OCI-LY7 (cell line): ENCODE measurements around the gene IL17D. TPM values are rescaled to one million over a fixed set of nuclear protein-coding genes. Genes with fewer than 3 reads are reported as not detected.

Experiments used
- Bru-seq: library from RNA; stranded (reverse); fragments of 400-500 nt; gene quantifications from one replicate; lab custom pipeline; 2021; lab: Mats Ljungman, UMichigan
- BruChase-seq, 2 experiments: library from RNA; stranded (reverse); fragments of 400-500 nt; gene quantifications; one replicate each; lab custom pipeline; 2021; lab: Mats Ljungman, UMichigan
- BruUV-seq: library from RNA; stranded (reverse); fragments of 400-500 nt; replicated peaks from 2 replicates; lab custom pipeline; 2021; lab: Mats Ljungman, UMichigan
- CTCF ChIA-PET: fragments of 300-600 bp; sonication (Branson Sonifier 250); formaldehyde crosslinking; loops from one replicate; lab custom pipeline; 2022; ENCODE audit warnings: antibody characterized with exemption; ENCODE audit not compliant: unreplicated experiment; lab: Charles Lee
- POLR2A ChIA-PET: fragments of 300-600 bp; sonication (Branson Sonifier 250); formaldehyde crosslinking; loops from one replicate; lab custom pipeline; 2022; ENCODE audit warnings: antibody characterized with exemption; lab: Charles Lee
- DNase-seq: peaks from one replicate; pipeline ENCODE4 v3.0.0-alpha.2; 2015; ENCODE audit warnings: low spot score
- H2AFZ ChIP-seq: fragments of 200-600 bp; sonication (generic), shearing (Covaris generic); 2 replicates; pipeline ENCODE4 v1.6.1; 2014; ENCODE audit warnings: mild to moderate bottlenecking, antibody characterized with exemption, low read length, moderate library complexity
- H3K27ac ChIP-seq: fragments of 200-600 bp; sonication (generic); 2 replicates; pipeline ENCODE4 v1.5.1; 2014; ENCODE audit warnings: mixed run types, low read depth, mild to moderate bottlenecking, moderate library complexity, low read length, inconsistent platforms; ENCODE audit not compliant: poor library complexity, severe bottlenecking
- H3K36me3 ChIP-seq: fragments of 200-600 bp; sonication (generic); 2 replicates; pipeline ENCODE4 v1.6.1; 2014; ENCODE audit warnings: mild to moderate bottlenecking, antibody characterized with exemption, low read length, moderate library complexity, mixed read lengths; ENCODE audit not compliant: insufficient read depth
- H3K4me1 ChIP-seq: fragments of 200-600 bp; sonication (generic); 2 replicates; pipeline ENCODE4 v1.5.1; 2014; ENCODE audit warnings: mild to moderate bottlenecking, low read length; ENCODE audit not compliant: insufficient read depth, poor library complexity, severe bottlenecking
- H3K4me2 ChIP-seq: fragments of 200-600 bp; sonication (generic); 2 replicates; pipeline ENCODE4 v1.6.1; 2014; ENCODE audit warnings: mild to moderate bottlenecking, low read length
- H3K4me3 ChIP-seq: fragments of 200-600 bp; sonication (generic); 2 replicates; pipeline ENCODE4 v1.5.1; 2014; ENCODE audit warnings: mild to moderate bottlenecking, low read depth, low read length; ENCODE audit not compliant: poor library complexity, severe bottlenecking
- H3K79me2 ChIP-seq: fragments of 200-600 bp; sonication (generic); 2 replicates; pipeline ENCODE4 v1.6.1; 2016; ENCODE audit warnings: low read depth, mild to moderate bottlenecking, low read length, moderate library complexity, mixed read lengths; ENCODE audit not compliant: insufficient read depth
- H3K9me2 ChIP-seq: fragments of 200-600 bp; sonication (generic); 2 replicates; pipeline ENCODE4 v1.6.1; 2016; ENCODE audit warnings: mild to moderate bottlenecking, low read length, mixed read lengths; ENCODE audit not compliant: insufficient read depth
- H3K9me3 ChIP-seq: fragments of 200-600 bp; sonication (generic); 2 replicates; pipeline ENCODE4 v1.6.1; 2014; ENCODE audit warnings: mild to moderate bottlenecking, mixed run types, low read length, mixed read lengths
- H4K20me1 ChIP-seq: fragments of 200-600 bp; sonication (generic); 2 replicates; pipeline ENCODE4 v1.6.1; 2014; ENCODE audit warnings: mild to moderate bottlenecking, antibody characterized with exemption, low read length, moderate library complexity, mixed read lengths; ENCODE audit not compliant: insufficient read depth
- CTCF ChIP-seq: fragments of 200-600 bp; sonication (generic); conservative IDR thresholded peaks from 2 replicates; pipeline ENCODE4 v1.5.1; 2014; ENCODE audit warnings: mild to moderate bottlenecking, antibody characterized with exemption, low read length, moderate library complexity, mixed read lengths
- EZH2phosphoT487 ChIP-seq: fragments of 200-600 bp; sonication (generic); IDR thresholded peaks from 2 replicates; pipeline ENCODE4 v1.6.1; 2018; ENCODE audit warnings: low read depth, borderline replicate concordance, mild to moderate bottlenecking, mixed run types, antibody characterized with exemption, low read length, moderate library complexity, mixed read lengths
- intact Hi-C: fragments of 100-400 bp; cut with micrococcal nuclease; formaldehyde crosslinking; loops from one replicate; pipeline ENCODE4 v1.10.0; 2022; ENCODE audit not compliant: unreplicated experiment
- long read RNA-seq: library from polyadenylated mRNA; stranded (forward); transcript quantifications from one replicate; pipeline ENCODE4 v2.0.0, GENCODE V29; 2022
- total RNA-seq, 2 experiments: library from RNA; depleted of rRNA in 1 of 2; stranded (reverse); fragments of >200 nt in 1 of 2; shearing (Covaris generic) in 1 of 2; gene quantifications; 2 replicates each; pipeline ENCODE4 v1.2.3, GENCODE V29; 2014 to 2022

IL17D gene, protein sequence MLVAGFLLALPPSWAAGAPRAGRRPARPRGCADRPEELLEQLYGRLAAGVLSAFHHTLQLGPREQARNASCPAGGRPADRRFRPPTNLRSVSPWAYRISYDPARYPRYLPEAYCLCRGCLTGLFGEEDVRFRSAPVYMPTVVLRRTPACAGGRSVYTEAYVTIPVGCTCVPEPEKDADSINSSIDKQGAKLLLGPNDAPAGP
- total RNA-seq (2014; rRNA removed; shearing (Covaris generic)), result 0.21 and 1.1 TPM in 2 replicates
- total RNA-seq (2022), result 0.51 and 0.65 TPM in 2 replicates
- Bru-seq, nascent RNA, result percentile 22 among the genes with signal in this experiment
- BruChase-seq, experiment 1, labeled RNA remaining after a 6-hour chase, result percentile 20 among the genes with signal in this experiment
- BruChase-seq, experiment 2, labeled RNA remaining after a 2-hour chase, result percentile 24 among the genes with signal in this experiment
- long read RNA-seq, partial matches to known transcripts, result 2 of 3 reads
- long read RNA-seq, other reads (novel, unspliced or antisense), result 0 of 3 reads

DNA sequence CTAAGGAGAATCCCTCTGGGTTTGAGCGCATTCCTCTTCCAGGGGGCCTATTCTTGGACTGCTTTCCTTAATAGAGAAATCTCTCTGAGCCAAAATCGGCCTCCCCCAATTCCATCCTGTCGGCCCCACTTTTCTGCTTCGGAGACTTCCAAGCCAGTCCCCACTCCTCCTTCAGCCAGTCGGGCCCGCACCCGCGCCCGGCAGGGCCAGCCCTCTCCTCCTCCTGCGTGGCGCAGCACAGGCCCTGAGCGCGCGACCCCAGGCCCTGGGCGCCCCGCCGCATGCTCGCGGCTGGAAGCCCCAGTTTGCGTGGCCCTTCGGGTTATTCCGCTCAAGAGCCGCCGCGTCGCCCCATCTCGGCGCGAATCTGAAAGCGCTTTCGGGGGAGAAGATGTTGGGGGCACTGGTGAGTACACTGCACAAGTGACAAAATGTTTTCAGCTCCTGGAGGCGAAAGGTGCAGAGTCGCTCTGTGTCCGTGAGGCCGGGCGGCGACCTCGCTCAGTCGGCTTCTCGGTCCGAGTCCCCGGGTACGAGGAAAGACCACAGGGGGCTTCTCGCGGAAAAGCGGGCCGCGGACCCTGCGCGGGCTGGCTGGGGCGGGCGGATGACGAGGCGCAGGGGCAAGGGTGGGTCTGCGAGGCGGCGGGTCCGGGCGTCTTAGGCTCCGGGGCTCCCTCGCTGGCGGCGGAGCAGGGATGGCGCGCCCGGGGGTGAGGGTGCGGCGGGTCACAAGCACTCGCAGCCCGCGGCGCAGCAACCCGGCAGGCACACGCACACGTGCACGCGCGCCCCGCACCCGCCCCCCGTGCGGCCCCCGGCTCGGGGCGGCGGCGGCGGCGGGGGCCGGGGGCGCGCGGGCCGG lies at the start of gene IL17D:
IL17D (plus strand) TSS at position 785 of the 865 bp plus-strand sequence. CDS start 303 bp downstream, outside the sequence.
- H3K9me3 ChIP-seq, result no peaks in the 10 kb centered on the region
- intact Hi-C loops, result loop anchor here (5.0 to 10.0 kb wide), 4 partner anchors 124 to 774 kb away; partner anchors contain the start of gene XPO4
- no peak within 1 kb of the TSS for H3K27ac ChIP-seq
- CTCF ChIA-PET, result no interaction called here
- H3K9me2 ChIP-seq, result no peaks in the 10 kb centered on the region
- peaks cover 13% of the 10 kb centered on the region for H3K4me1 ChIP-seq
- peak within 1 kb of the TSS; percentile 81 for H3K4me3 ChIP-seq
- peak within 1 kb of the TSS; percentile 93 for H3K4me2 ChIP-seq
- H4K20me1 ChIP-seq, result no peaks in the 10 kb centered on the region
- H3K36me3 ChIP-seq, result no peaks in the 10 kb centered on the region
- POLR2A ChIA-PET, result no interaction called here
- TF ChIP-seq CTCF, result 0 out of 2 replicates have a peak, but pooled peaks have one; percentile 31
- no peak for TF ChIP-seq EZH2phosphoT487
- peak; percentile 57 for DNase-seq
- no peaks in the 10 kb centered on the region for H3K79me2 ChIP-seq
- H2AFZ ChIP-seq, result peak within 1 kb of the TSS; percentile 85
- no TSS peak for BruUV-seq

GRCh38 chr13:20654156-20654555 lies 49.3 kb upstream of the IL17D start:
- no peak overlapping the region for H3K27ac ChIP-seq
- no peaks in the 10 kb centered on the region for H3K79me2 ChIP-seq
- H3K36me3 ChIP-seq, result no peaks in the 10 kb centered on the region
- ChIA-PET POLR2A (interaction anchor here (1.2 kb wide), 1 partner anchor 24 kb away, joined by 3 read pairs; no protein-coding TSS in a partner anchor), CTCF (no interaction called here)
- no peaks in the 10 kb centered on the region for H3K4me1 ChIP-seq
- H3K9me2 ChIP-seq, result no peaks in the 10 kb centered on the region
- TF ChIP-seq EZH2phosphoT487, result no peak
- no peak for TF ChIP-seq CTCF
- H4K20me1 ChIP-seq, result no peaks in the 10 kb centered on the region
- H3K9me3 ChIP-seq, result no peaks in the 10 kb centered on the region
- BruUV-seq, result no TSS peak
- no peak for DNase-seq
- H3K4me2 ChIP-seq, result no peak overlapping the region
- intact Hi-C loops, result no loop called here
- H2AFZ ChIP-seq, result no peak overlapping the region
- H3K4me3 ChIP-seq, result no peak overlapping the region
